Colonic mucosa (tissue), 4 donors: ENCODE measurements around the gene NR1H3. TPM values are rescaled to one million over a fixed set of nuclear protein-coding genes. Genes with fewer than 3 reads are reported as not detected.

Source experiments
- DNase-seq: peaks from one replicate; pipeline ENCODE4 v3.0.0-alpha.2; 2020
- H3K27ac ChIP-seq: fragments of 200-600 bp; one replicate; pipeline ENCODE4 v1.8.0; 2021
- H3K27me3 ChIP-seq: fragments of 200-600 bp; one replicate; pipeline ENCODE4 v1.8.0; 2021
- H3K36me3 ChIP-seq: fragments of 200-600 bp; one replicate; pipeline ENCODE4 v1.8.0; 2021
- H3K4me1 ChIP-seq: fragments of 200-600 bp; one replicate; pipeline ENCODE4 v1.8.0; 2021; ENCODE audit warnings: mild to moderate bottlenecking
- H3K4me3 ChIP-seq: fragments of 200-600 bp; one replicate; pipeline ENCODE4 v1.8.0; 2021
- H3K9ac ChIP-seq, 2 donors: one replicate each; pipeline ENCODE4 v1.7.0; 2013; ENCODE audit warnings: control low read depth in 2 of 2, low read depth in 2 of 2, low read length in 2 of 2
- H3K9me3 ChIP-seq: fragments of 200-600 bp; one replicate; pipeline ENCODE4 v1.8.0; 2021
- intact Hi-C: fragments of 100-400 bp; cut with DNase I; formaldehyde crosslinking; loops from one replicate; pipeline ENCODE4 v1.14.1; 2022
- total RNA-seq, 2 donors: library from RNA; stranded (reverse); fragmentation: NEBNext Ultra II Directional in 1 of 2; extraction: Animal tissue kit (Norgen Biotek cat#: 25700) in 1 of 2; gene quantifications; one replicate each; pipeline ENCODE4 v1.2.1, GENCODE V29; 2021
- TF ChIP-seq, protein P1 (sequence below): fragments of 200-600 bp; IDR thresholded peaks from one replicate; pipeline ENCODE4 v1.8.0; 2022; ENCODE audit warnings: antibody characterized with exemption, mild to moderate bottlenecking
- donor health status: healthy.
- donor health status: DM: no; HTN: no; CAD: no.
- donor health status: DM: no; HTN: no; CAD: no.

The NR1H3 gene
- total RNA-seq, 2 donors from 2014 or later = 28.3 to 43.1 TPM

DNA sequence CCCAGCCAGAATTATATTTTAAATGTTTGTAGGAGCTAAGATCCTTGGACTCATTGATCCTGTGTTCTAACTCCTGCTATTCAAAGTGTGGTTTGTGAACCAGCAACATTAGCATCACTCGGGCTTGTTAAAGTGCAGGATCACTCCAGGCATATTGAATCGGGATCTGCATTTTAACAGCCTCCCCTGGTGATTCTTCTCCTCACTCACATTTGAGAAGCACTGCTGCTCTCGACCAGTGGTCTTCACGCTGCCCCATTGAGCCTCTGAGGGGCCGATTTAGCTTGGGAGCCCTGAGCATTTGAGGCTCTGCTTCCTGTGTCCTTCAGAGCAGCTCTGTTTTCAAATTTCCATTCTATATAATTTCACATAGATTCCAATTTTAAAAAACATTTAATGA, 23.1 kb downstream of the NR1H3 start:
- H3K9ac ChIP-seq = no peak overlapping the region
- H3K4me3 ChIP-seq = no peak overlapping the region
- no peak overlapping the region for H3K27ac ChIP-seq
- TF ChIP-seq, protein P1, sequence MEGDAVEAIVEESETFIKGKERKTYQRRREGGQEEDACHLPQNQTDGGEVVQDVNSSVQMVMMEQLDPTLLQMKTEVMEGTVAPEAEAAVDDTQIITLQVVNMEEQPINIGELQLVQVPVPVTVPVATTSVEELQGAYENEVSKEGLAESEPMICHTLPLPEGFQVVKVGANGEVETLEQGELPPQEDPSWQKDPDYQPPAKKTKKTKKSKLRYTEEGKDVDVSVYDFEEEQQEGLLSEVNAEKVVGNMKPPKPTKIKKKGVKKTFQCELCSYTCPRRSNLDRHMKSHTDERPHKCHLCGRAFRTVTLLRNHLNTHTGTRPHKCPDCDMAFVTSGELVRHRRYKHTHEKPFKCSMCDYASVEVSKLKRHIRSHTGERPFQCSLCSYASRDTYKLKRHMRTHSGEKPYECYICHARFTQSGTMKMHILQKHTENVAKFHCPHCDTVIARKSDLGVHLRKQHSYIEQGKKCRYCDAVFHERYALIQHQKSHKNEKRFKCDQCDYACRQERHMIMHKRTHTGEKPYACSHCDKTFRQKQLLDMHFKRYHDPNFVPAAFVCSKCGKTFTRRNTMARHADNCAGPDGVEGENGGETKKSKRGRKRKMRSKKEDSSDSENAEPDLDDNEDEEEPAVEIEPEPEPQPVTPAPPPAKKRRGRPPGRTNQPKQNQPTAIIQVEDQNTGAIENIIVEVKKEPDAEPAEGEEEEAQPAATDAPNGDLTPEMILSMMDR = no peak
- no peaks in the 10 kb centered on the region for H3K4me1 ChIP-seq
- H3K9me3 ChIP-seq = no peaks in the 10 kb centered on the region
- no peak for DNase-seq
- intact Hi-C loops = no loop called here
- H3K36me3 ChIP-seq = peaks cover 12% of the 10 kb centered on the region
- no peaks in the 10 kb centered on the region for H3K27me3 ChIP-seq

- H3K27me3 ChIP-seq = no peaks in the 10 kb centered on the region
- TF ChIP-seq, protein P1 = no peak
- peaks cover 22% of the 10 kb centered on the region for H3K36me3 ChIP-seq
- no peak overlapping the region for H3K9ac ChIP-seq
- no peaks in the 10 kb centered on the region for H3K9me3 ChIP-seq
- no peak for DNase-seq
- no peak overlapping the region for H3K4me3 ChIP-seq
- H3K27ac ChIP-seq = no peak overlapping the region
- intact Hi-C loops = no loop called here
- H3K4me1 ChIP-seq = no peaks in the 10 kb centered on the region
These were observed 24.7 kb downstream of the NR1H3 start for GRCh38 chr11:47282462-47282861.

GRCh38 chr11:47284151-47284550, 26.4 kb downstream of the NR1H3 start:
- no peak overlapping the region for H3K27ac ChIP-seq
- no peak overlapping the region for H3K4me3 ChIP-seq
- H3K36me3 ChIP-seq = peaks cover 22% of the 10 kb centered on the region
- no peaks in the 10 kb centered on the region for H3K27me3 ChIP-seq
- intact Hi-C loops = no loop called here
- TF ChIP-seq, protein P1 = no peak
- DNase-seq = no peak
- no peaks in the 10 kb centered on the region for H3K9me3 ChIP-seq
- no peak overlapping the region for H3K9ac ChIP-seq
- H3K4me1 ChIP-seq = no peaks in the 10 kb centered on the region

DNA sequence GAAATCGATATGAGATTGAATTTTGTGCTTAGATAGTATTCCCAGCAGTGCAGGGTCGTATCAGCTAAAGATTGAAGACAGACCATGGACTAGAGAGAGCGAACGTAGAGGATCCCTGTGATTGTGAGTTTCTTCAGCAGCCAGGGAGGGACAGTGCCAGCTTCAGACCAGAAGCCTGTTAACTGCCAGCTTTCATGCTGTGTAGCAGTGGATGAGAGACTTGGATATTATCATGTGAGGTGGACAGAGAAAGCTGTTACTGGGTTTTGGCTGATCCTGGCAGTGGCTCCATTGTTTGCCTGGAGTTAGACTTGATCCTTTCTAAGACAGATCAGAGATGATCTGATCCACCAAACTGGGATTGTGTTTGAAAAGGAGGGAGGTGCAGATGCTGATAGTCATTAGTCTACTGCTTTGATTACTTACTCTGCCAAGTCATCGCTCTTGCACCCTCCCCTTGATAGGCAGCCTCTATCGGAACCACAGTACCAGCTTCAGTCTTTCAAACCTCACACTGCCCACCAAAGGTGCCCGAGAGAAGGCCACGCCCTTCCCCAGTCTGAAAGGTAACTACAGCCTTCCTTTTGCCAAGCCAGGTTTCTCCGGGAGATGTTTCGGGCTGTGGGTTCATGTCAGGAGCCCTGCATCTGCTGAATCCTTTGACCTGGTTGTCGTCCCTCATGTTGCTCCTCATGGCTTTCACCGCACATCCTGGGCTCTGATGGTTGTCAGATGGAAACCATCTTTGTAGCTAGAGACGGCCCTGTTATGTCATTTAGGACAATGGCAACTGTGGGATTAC, 28.4 kb downstream of the NR1H3 start:
- TF ChIP-seq, protein P1 = no peak
- no peak overlapping the region for H3K4me3 ChIP-seq
- no peaks in the 10 kb centered on the region for H3K4me1 ChIP-seq
- H3K36me3 ChIP-seq = peaks cover 19% of the 10 kb centered on the region
- no peaks in the 10 kb centered on the region for H3K9me3 ChIP-seq
- no peak overlapping the region for H3K27ac ChIP-seq
- H3K9ac ChIP-seq = no peak overlapping the region
- H3K27me3 ChIP-seq = no peaks in the 10 kb centered on the region
- DNase-seq = no peak
- intact Hi-C loops = no loop called here

- intact Hi-C loops = no loop called here
- H3K9ac ChIP-seq = no peak overlapping the region
- no peak overlapping the region for H3K4me3 ChIP-seq
- H3K36me3 ChIP-seq = peaks cover 10% of the 10 kb centered on the region
- H3K27ac ChIP-seq = no peak overlapping the region
- H3K4me1 ChIP-seq = no peaks in the 10 kb centered on the region
- no peak for DNase-seq
- no peaks in the 10 kb centered on the region for H3K9me3 ChIP-seq
- TF ChIP-seq, protein P1 = no peak
- H3K27me3 ChIP-seq = no peaks in the 10 kb centered on the region
These were observed 30.3 kb downstream of the NR1H3 start for GRCh38 chr11:47288066-47288465.
